ENCODE measurements around the gene VCX2. TPM values are rescaled to one million over a fixed set of nuclear protein-coding genes. Genes with fewer than 3 reads are reported as not detected.

Gene VCX2
- total and polyA plus RNA-seq, 2 of the 4 experiments (the other 2 are of a cell fraction): not detected

DNA sequence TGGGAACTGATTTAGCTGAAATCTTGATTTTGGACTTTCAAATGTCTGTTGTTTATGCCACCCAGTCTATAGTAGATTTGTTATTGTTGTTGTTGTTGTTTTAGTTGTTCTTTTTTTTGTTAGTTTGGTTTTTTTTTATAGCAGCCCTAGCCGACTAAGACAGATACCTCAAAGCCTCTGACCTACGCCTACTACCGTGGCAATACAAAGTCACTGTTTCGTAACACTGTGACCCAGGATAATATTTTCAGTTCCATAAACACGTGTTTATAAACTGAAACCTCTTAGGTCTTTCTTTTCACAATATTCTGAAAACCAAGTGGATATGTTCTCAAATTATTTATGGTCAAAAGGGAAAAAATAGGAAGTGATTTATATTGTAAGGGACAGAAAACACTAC, 32.8 kb downstream of the VCX2 start:
- Histone ChIP-seq H2BK120ac (ENCODE audit: low read depth, low read length) (no peak overlapping the region), H3K79me1 (ENCODE audit: low read depth in 1 of 2, low read length in 2 of 2) (no peaks in the 10 kb centered on the region), H4K20me1 (ENCODE audit: insufficient read depth, low read length) (no peaks in the 10 kb centered on the region), H3K36me3 (ENCODE audit: control insufficient read depth, insufficient read depth, low read length) (no peaks in the 10 kb centered on the region), H3K9me1 (ENCODE audit: insufficient read depth, low read length) (no peaks in the 10 kb centered on the region), H2AK9ac (replicated peaks; ENCODE audit: low read depth, low read length, poor library complexity) (no peak overlapping the region), H4K8ac (ENCODE audit: low read depth in 2 of 2, low read length in 2 of 2) (no peak overlapping the region), H3K4me3 (ENCODE audit: insufficient read depth, low read depth, low read length) (no peak overlapping the region), H3K9ac (ENCODE audit: low read depth, low read length) (no peak overlapping the region), H2BK5ac (ENCODE audit: low read depth, low read length, poor library complexity, severe bottlenecking) (no peak overlapping the region), H2BK15ac (ENCODE audit: low read depth, low read length) (no peak overlapping the region), H2AFZ (replicated peaks; ENCODE audit: low read length, poor library complexity) (no peak overlapping the region), H4K5ac (ENCODE audit: low read depth, low read length) (no peak overlapping the region), H3K18ac (ENCODE audit: low read depth, low read length) (no peak overlapping the region), H3K9me3 (ENCODE audit: control insufficient read depth, insufficient read depth, low read length) (peaks cover 8% of the 10 kb centered on the region), H3K4ac (ENCODE audit: low read depth, low read length) (no peak overlapping the region), H2AK5ac (ENCODE audit: low read depth, low read length) (no peak overlapping the region), H3K4me1 (ENCODE audit: control insufficient read depth, insufficient read depth, low read length) (no peaks in the 10 kb centered on the region), H3K56ac (ENCODE audit: extremely low read depth, insufficient read depth, low read length) (no peak overlapping the region), H3K4me2 (ENCODE audit: low read depth, low read length) (no peak overlapping the region), H3K23ac (ENCODE audit: low read depth, low read length) (no peak overlapping the region), H4K91ac (ENCODE audit: insufficient read depth, low read depth, low read length) (no peak overlapping the region), H3K14ac (replicated peaks; ENCODE audit: low read depth, low read length) (no peak overlapping the region), H3K27ac (ENCODE audit: insufficient read depth, low read length) (no peak overlapping the region), H2BK20ac (ENCODE audit: low read depth, low read length) (no peak overlapping the region), H3K27me3 (ENCODE audit: control insufficient read depth, insufficient read depth, low read length) (no peaks in the 10 kb centered on the region)
- intact Hi-C loops (cut with micrococcal nuclease): no loop called here
- dilution Hi-C loops (cut with HindIII; ENCODE audit: low sequenced_read_pairs, unreplicated experiment): no loop called here
- no peak for TF ChIP-seq NFE2L2 (IDR thresholded peaks at IDR 0.05; ENCODE audit: low read depth, low read length)
- no peak for TF ChIP-seq MAFK (IDR thresholded peaks at IDR 0.05; ENCODE audit: low read depth, low read length)
- no peak for TF ChIP-seq MXI1 (IDR thresholded peaks at IDR 0.05; ENCODE audit: borderline replicate concordance, low read depth, low read length)
- TF ChIP-seq, protein P1, sequence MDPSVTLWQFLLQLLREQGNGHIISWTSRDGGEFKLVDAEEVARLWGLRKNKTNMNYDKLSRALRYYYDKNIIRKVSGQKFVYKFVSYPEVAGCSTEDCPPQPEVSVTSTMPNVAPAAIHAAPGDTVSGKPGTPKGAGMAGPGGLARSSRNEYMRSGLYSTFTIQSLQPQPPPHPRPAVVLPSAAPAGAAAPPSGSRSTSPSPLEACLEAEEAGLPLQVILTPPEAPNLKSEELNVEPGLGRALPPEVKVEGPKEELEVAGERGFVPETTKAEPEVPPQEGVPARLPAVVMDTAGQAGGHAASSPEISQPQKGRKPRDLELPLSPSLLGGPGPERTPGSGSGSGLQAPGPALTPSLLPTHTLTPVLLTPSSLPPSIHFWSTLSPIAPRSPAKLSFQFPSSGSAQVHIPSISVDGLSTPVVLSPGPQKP (IDR thresholded peaks at IDR 0.05; ENCODE audit: borderline replicate concordance, low read depth, low read length): no peak
- no peak for ATAC-seq (ENCODE audit: low read depth)
- in situ Hi-C loops (cut with MboI; ENCODE audit: low sequenced_read_pairs): no loop called here
- CTCF ChIA-PET: no interaction called here
- no CpG with 5 or more reads among the region's 5 CpGs for WGBS, 2 experiments (ENCODE audit: extremely low coverage in 2 of 2, insufficient read length in 1 of 2)
- DNase-seq: no peak
- POLR2A ChIA-PET (ENCODE audit: unreplicated experiment): no interaction called here
- no TSS peak for BruUV-seq (replicated peaks)

Measured in IMR-90 (cell line).